GM21619 (cell line): Measurements from ENCODE around the gene KRT15.

Experiments
- ATAC-seq: cut with Tn5 transposase; IDR thresholded peaks from one replicate; pipeline ENCODE4 v1.9.1; 2021; ENCODE audit not compliant: unreplicated experiment

Gene KRT15

DNA sequence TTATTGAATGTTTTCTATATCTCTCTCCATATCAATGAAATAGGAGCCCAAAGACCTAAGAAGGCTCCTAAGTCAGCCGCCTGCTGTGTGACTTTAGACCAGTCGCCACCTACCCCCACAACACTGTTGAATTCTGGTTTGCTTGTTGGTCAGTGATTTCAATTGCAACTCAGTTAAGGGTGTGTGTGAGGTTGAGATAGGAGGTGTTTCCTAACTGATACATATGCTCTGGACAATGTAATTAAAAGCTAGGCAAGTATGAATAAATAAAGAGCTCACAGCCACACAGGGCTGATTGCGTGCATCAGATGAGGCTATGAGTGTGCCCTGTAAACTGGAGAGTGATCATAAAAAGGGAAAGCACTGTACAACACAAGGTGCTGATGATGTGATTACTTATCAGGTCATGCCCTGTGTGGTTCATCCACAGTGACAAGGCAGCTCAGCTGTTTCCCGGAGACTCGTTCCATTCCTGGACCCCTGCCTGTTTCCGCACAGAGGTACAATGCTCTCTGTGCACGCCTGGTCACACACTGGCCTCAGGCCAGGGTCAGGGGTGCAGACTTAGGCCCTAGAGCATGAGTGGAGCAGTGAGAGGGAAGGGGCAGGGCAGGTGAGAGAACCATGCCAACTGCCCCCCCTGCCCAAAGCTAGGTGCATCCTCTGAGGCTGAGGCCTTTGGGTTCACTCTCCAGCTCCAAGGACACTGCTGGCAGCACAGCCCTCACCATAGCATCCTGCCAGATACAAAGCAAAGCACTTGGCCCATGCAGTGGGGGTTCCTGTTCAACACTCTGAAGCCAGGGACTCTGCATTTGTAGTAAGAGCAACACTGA is 34.5 kb downstream of the KRT15 start:
- ATAC-seq: no peak

DNA sequence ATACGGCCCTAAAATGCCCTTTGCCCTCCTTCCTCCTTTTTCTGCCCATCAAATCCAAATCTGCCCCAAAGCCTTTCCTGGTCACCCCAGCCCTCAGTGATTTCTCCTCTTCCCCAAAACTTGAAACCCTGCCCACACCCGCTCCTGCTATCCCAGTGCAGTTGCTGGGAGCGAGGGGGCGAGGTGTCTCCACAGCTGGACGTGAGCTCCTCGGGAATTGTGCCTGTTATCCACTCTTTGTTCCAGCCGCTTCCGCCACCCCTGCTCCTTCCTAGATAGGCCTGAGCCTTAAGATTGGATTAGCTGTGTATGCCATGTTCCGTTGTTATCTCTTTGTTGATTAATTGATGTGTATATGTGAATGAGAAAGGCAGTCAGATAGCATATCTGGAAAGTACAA is 35.2 kb downstream of the KRT15 start:
- ATAC-seq: no peak

- ATAC-seq: no peak
Observed at GRCh38 chr17:41481036-41481435, 37.7 kb downstream of the KRT15 start, which contains the start of gene KRT35. Gene KRT35, minus strand, starts transcription at chr17:41481151. Its CDS starts 54 bp downstream, at chr17:41481097.

GRCh38 chr17:41480581-41480980 is 38.1 kb downstream of the KRT15 start:
- no peak for ATAC-seq

- ATAC-seq: no peak
Observed at GRCh38 chr17:41480136-41480535, 38.6 kb downstream of the KRT15 start.

- no peak for ATAC-seq
Observed at GRCh38 chr17:41478237-41478636, 40.5 kb downstream of the KRT15 start.

DNA sequence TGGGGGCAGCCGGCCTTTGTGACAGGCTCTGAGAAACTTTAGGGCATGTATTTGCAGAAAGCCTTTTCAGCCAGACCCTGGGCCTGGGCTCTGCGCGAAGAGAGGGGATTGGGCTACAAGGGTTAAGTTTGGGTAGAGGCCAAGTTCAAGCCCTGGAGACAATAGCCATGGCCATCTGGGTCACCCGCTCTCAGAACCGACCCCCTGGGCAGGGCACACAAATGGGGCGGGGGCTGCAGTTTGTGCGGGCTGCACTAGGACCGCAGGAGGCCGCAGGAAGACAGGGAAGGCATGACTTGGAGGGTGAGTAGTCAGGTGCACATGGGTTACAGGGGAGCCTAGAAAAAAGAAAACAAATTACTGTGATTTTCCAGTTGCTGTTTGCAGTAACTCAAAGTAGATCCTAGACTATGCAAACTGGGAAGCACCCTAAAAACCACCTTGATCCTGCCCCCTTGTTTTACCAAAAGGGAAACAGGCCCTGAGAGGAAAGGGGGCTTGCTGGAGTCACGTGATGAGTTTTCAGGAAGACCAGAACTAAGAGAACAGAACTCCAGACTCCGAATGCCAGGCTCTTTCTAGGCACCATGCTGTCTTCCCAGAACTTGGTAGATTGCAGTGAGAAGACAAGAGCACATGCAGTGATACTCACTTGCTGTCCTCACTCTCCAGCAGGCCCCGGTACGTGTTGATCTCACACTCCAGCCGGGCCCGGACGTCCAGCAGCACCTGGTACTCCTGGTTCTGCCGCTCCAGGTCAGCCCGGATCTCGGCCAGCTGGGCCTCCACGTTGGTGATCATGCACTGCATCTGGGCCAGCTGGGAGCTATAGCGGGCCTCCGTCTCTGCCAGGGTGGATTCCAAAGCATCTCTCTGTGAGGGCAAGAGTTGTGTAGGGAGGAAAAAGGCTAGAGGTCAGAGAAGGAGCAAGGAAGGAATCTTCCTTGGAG is 41.5 kb downstream of the KRT15 start:
- ATAC-seq: no peak

DNA sequence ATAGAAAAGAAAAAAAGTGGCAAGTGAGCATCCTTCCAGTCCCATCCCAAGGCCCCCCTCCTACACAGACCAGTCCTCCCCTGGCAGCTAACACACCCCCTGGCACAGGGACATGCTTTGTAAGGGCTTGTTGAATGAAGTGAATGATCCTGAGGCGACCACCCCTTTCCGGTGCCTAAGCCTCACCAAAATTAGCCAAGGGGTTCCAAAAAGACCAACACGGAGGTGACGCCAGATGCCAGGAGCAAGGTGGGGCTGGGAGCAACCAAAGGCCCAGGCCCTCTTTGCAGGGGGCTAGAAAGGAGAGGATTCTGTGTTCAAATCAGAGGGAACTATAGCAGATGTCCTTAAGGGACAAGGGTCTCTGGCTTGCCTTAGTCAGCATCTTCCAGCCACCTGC is 43.3 kb downstream of the KRT15 start:
- ATAC-seq: no peak

DNA sequence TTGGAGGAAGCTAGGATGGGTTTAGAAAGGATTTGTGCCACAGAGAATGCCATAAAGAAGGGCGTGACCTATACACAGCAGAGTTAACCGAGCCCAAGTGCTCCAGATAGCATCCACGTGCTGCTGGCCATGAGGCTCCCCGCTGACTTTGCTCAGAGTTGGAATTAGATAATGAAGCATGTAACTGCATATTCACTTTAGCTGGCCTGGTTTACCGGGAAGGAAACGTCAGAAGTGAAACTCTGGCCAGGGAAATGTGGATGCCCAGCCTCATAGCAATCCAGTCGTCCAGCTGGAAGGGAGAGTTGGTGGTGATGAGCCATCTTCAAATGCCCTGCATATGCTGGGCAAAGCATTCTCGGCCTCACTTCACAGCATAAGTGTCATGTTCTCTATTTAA is 43.8 kb downstream of the KRT15 start:
- no peak for ATAC-seq

DNA sequence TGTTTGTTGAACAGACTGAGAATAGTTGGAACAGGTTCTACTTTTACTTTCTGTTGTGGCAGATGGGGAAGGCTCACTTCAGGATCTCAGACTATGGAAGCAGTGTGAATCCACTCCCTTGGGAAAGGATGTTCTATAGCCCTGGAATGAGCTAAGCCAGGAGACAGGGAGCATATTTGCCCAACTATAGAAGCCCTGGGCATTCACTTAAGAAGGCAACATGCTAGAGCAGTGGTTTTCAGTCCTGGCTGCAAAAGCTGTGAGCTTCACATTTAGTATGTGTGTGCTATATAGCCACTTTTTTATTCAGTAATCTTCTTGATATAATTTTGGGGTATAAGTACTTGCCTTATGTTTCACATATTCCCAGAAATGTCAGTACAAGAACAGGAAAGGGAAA is 50.3 kb downstream of the KRT15 start:
- no peak for ATAC-seq

GRCh38 chr17:41467561-41467960 is 51.1 kb downstream of the KRT15 start:
- ATAC-seq: no peak

- ATAC-seq: no peak
Observed at GRCh38 chr17:41466988-41467387, 51.7 kb downstream of the KRT15 start, which contains the start of gene KRT32. Gene KRT32, minus strand, starts transcription at chr17:41467386. Its CDS starts 61 bp downstream, at chr17:41467325.

GRCh38 chr17:41464682-41465081 is 54.0 kb downstream of the KRT15 start:
- ATAC-seq: no peak

- no peak for ATAC-seq
Observed at GRCh38 chr17:41464173-41464572, 54.5 kb downstream of the KRT15 start.

DNA sequence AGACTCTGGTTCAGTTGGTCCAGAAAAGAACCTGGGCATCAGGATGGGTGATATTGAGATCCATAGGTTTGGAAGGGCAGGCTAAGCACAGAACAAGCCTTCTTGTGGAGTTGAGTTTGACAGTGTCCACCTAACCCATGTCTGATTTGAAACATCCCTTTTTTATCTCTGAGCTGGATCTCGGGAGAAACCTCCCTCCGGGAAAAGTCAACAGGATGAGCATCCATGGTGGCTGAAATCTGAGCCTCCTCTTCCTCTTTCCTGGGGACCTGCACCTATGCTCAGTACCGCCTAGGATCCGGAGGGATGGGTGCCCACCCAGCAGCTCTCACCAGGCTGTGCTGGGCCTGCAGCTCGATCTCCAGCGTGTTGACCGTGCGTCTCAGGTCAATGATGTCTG is 54.9 kb downstream of the KRT15 start:
- no peak for ATAC-seq
